Measurements from ENCODE around the gene RIN1. TPM values are rescaled to one million over a fixed set of nuclear protein-coding genes. Genes with fewer than 3 reads are reported as not detected.

Gene RIN1
- polyA plus RNA-seq, 3 donors: 4.8 to 9.0 (median 6.5) TPM

GRCh38 chr11:66338276-66339161, 2.3 kb upstream of the RIN1 start:
- WGBS, 3 donors: 82 to 87% (median 83%) methylated on average over 17 of the region's 17 CpGs
- H3K27ac ChIP-seq (ENCODE audit: low read depth, low read length): no peak overlapping the region

- WGBS, 3 donors: 53 to 65% (median 61%) methylated on average over 18 of the region's 18 CpGs
- no peak overlapping the region for H3K27ac ChIP-seq (ENCODE audit: low read depth, low read length)
Measured at GRCh38 chr11:66337103-66337899, 1.1 kb upstream of the RIN1 start.

- WGBS, 3 donors: 7 to 16% (median 9%) methylated on average over 33 to 35 of the region's 35 CpGs
- no peak overlapping the region for H3K27ac ChIP-seq (ENCODE audit: low read depth, low read length)
Measured at GRCh38 chr11:66335531-66336233, 552 bp downstream of the RIN1 start.

- no peak overlapping the region for H3K27ac ChIP-seq (ENCODE audit: low read depth, low read length)
- 74 to 86% (median 75%) methylated on average over 39 to 42 of the region's 42 CpGs for WGBS, 3 donors
Measured at GRCh38 chr11:66334605-66335442, 1.4 kb downstream of the RIN1 start.

GRCh38 chr11:66333896-66334604, 2.2 kb downstream of the RIN1 start:
- no peak overlapping the region for H3K27ac ChIP-seq (ENCODE audit: low read depth, low read length)
- 82 to 89% (median 85%) methylated on average over 29 of the region's 29 CpGs for WGBS, 3 donors

- H3K27ac ChIP-seq (ENCODE audit: low read depth, low read length): no peak overlapping the region
- WGBS, 3 donors: 91 to 93% (median 91%) methylated on average over 17 to 19 of the region's 19 CpGs
Measured at GRCh38 chr11:66333220-66333877, 2.9 kb downstream of the RIN1 start.

GRCh38 chr11:66332371-66333219, 3.6 kb downstream of the RIN1 start:
- no peak overlapping the region for H3K27ac ChIP-seq (ENCODE audit: low read depth, low read length)
- 83 to 86% (median 84%) methylated on average over 16 to 18 of the region's 18 CpGs for WGBS, 3 donors

- WGBS, 3 donors: 87 to 93% (median 92%) methylated on average over 12 of the region's 12 CpGs
- H3K27ac ChIP-seq (ENCODE audit: low read depth, low read length): no peak overlapping the region
Measured at GRCh38 chr11:66331542-66332370, 4.5 kb downstream of the RIN1 start.

- no peak overlapping the region for H3K27ac ChIP-seq (ENCODE audit: low read depth, low read length)
- WGBS, 3 donors: 59 to 72% (median 63%) methylated on average over 10 of the region's 10 CpGs
Measured at GRCh38 chr11:66330931-66331330, 5.3 kb downstream of the RIN1 start.

GRCh38 chr11:66329165-66329673, 7.0 kb downstream of the RIN1 start:
- WGBS, 3 donors: 80 to 90% (median 89%) methylated on average over 3 of the region's 3 CpGs
- no peak overlapping the region for H3K27ac ChIP-seq (ENCODE audit: low read depth, low read length)

- H3K27ac ChIP-seq (ENCODE audit: low read depth, low read length): no peak overlapping the region
- WGBS, 3 donors: 10 to 13% (median 12%) methylated on average over 19 of the region's 19 CpGs
Measured at GRCh38 chr11:66328302-66329144, 7.7 kb downstream of the RIN1 start.

- 46 to 71% (median 61%) methylated on average over 3 of the region's 3 CpGs for WGBS, 3 donors
- no peak overlapping the region for H3K27ac ChIP-seq (ENCODE audit: low read depth, low read length)
Measured at GRCh38 chr11:66328031-66328301, 8.3 kb downstream of the RIN1 start.

GRCh38 chr11:66327171-66328030, 8.8 kb downstream of the RIN1 start:
- H3K27ac ChIP-seq (ENCODE audit: low read depth, low read length): peak overlapping the region; percentile 48
- 60 to 78% (median 67%) methylated on average over 10 of the region's 10 CpGs for WGBS, 3 donors

All from adipose tissue (tissue), 3 donors.